H9 (cell line): Measurements from ENCODE around the gene SH3RF3. TPM values are rescaled to one million over a fixed set of nuclear protein-coding genes. Genes with fewer than 3 reads are reported as not detected.

Experiments
- DNase-seq: peaks from one replicate; pipeline ENCODE4 v3.0.0-alpha.2; 2017
- H2AFZ ChIP-seq: one replicate; pipeline ENCODE4 v1.6.1; 2013; ENCODE audit warnings: mild to moderate bottlenecking, low read length, control low read depth, moderate library complexity
- H2AK5ac ChIP-seq: 2 replicates; pipeline ENCODE4 v1.6.1; 2013; ENCODE audit warnings: low read length, control low read depth, mixed read lengths; ENCODE audit not compliant: insufficient read length
- H2BK120ac ChIP-seq: one replicate; pipeline ENCODE4 v1.6.1; 2013; ENCODE audit warnings: low read depth, mild to moderate bottlenecking, low read length, control low read depth, inconsistent platforms; ENCODE audit not compliant: poor library complexity, severe bottlenecking
- H2BK12ac ChIP-seq: 2 replicates; pipeline ENCODE4 v1.6.1; 2013; ENCODE audit warnings: low read length, control low read depth, mixed read lengths, low read depth; ENCODE audit not compliant: insufficient read length
- H2BK15ac ChIP-seq: 2 replicates; pipeline ENCODE4 v1.6.1; 2013; ENCODE audit warnings: low read depth, low read length, control low read depth
- H2BK20ac ChIP-seq: one replicate; pipeline ENCODE4 v1.6.1; 2013; ENCODE audit warnings: low read depth, mild to moderate bottlenecking, low read length, control low read depth, inconsistent platforms; ENCODE audit not compliant: poor library complexity, severe bottlenecking
- H2BK5ac ChIP-seq: 2 replicates; pipeline ENCODE4 v1.6.1; 2013; ENCODE audit warnings: low read length, control low read depth, mixed read lengths; ENCODE audit not compliant: insufficient read length
- H3K14ac ChIP-seq: 2 replicates; pipeline ENCODE4 v1.6.1; 2013; ENCODE audit warnings: low read length, control low read depth; ENCODE audit not compliant: insufficient read depth
- H3K18ac ChIP-seq: 2 replicates; pipeline ENCODE4 v1.6.1; 2013; ENCODE audit warnings: low read depth, mild to moderate bottlenecking, mixed read lengths, low read length, control low read depth; ENCODE audit not compliant: insufficient read length
- H3K23ac ChIP-seq: 2 replicates; pipeline ENCODE4 v1.6.1; 2013; ENCODE audit warnings: low read length, control low read depth, mixed read lengths, low read depth; ENCODE audit not compliant: insufficient read length
- H3K23me2 ChIP-seq: 2 replicates; pipeline ENCODE4 v1.6.1; 2013; ENCODE audit warnings: low read depth, mild to moderate bottlenecking, mixed read lengths, low read length, control low read depth; ENCODE audit not compliant: insufficient read length, poor library complexity, severe bottlenecking
- H3K27ac ChIP-seq: 2 replicates; pipeline ENCODE4 v1.5.1; 2013; ENCODE audit warnings: low read length, control low read depth, mixed read lengths, low read depth; ENCODE audit not compliant: insufficient read length
- H3K27me3 ChIP-seq: 2 replicates; pipeline ENCODE4 v1.6.1; 2013; ENCODE audit warnings: low read length, control low read depth, inconsistent platforms; ENCODE audit not compliant: insufficient read depth
- H3K4ac ChIP-seq: 2 replicates; pipeline ENCODE4 v1.6.1; 2013; ENCODE audit warnings: low read depth, mild to moderate bottlenecking, control low read depth, inconsistent platforms, low read length, moderate library complexity
- H3K4me1 ChIP-seq: 2 replicates; pipeline ENCODE4 v1.6.1; 2013; ENCODE audit warnings: low read length, control low read depth, inconsistent platforms; ENCODE audit not compliant: insufficient read depth
- H3K4me2 ChIP-seq: 2 replicates; pipeline ENCODE4 v1.6.1; 2013; ENCODE audit warnings: low read length, control low read depth, mixed read lengths; ENCODE audit not compliant: insufficient read length, insufficient read depth
- H3K56ac ChIP-seq: 2 replicates; pipeline ENCODE4 v1.6.1; 2013; ENCODE audit warnings: low read depth, mild to moderate bottlenecking, mixed read lengths, low read length, control low read depth; ENCODE audit not compliant: insufficient read length
- H3K79me1 ChIP-seq: 2 replicates; pipeline ENCODE4 v1.6.1; 2013; ENCODE audit warnings: low read depth, mild to moderate bottlenecking, moderate library complexity, low read length, control low read depth, inconsistent platforms; ENCODE audit not compliant: insufficient read depth, poor library complexity, severe bottlenecking
- H3K79me2 ChIP-seq: 2 replicates; pipeline ENCODE4 v1.6.1; 2013; ENCODE audit warnings: low read length, control low read depth, inconsistent platforms; ENCODE audit not compliant: insufficient read depth
- H3K9ac ChIP-seq: 2 replicates; pipeline ENCODE4 v1.6.1; 2013; ENCODE audit warnings: low read length, control low read depth, mixed read lengths; ENCODE audit not compliant: insufficient read length; ENCODE audit errors: extremely low read depth
- H3K9me3 ChIP-seq: one replicate; pipeline ENCODE4 v1.6.1; 2013; ENCODE audit warnings: low read depth, low read length, inconsistent platforms; ENCODE audit not compliant: control insufficient read depth
- H3T11ph ChIP-seq: one replicate; pipeline ENCODE4 v1.6.1; 2013; ENCODE audit warnings: mild to moderate bottlenecking, low read length, control low read depth, inconsistent platforms
- H4K20me1 ChIP-seq: one replicate; pipeline ENCODE4 v1.6.1; 2013; ENCODE audit not compliant: control insufficient read depth, insufficient read length, insufficient read depth
- H4K5ac ChIP-seq: 2 replicates; pipeline ENCODE4 v1.6.1; 2013; ENCODE audit warnings: low read depth, mild to moderate bottlenecking, mixed read lengths, low read length, control low read depth; ENCODE audit not compliant: insufficient read length
- H4K8ac ChIP-seq: replicated peaks from 2 replicates; pipeline ENCODE4 v1.6.1; 2013; ENCODE audit warnings: low read length, control low read depth, mixed read lengths, low read depth; ENCODE audit not compliant: insufficient read length
- H4K91ac ChIP-seq: 2 replicates; pipeline ENCODE4 v1.6.1; 2013; ENCODE audit warnings: low read depth, mild to moderate bottlenecking, moderate library complexity, mixed read lengths, low read length, control low read depth; ENCODE audit not compliant: insufficient read length
- H3K27ac Mint-ChIP-seq, 3 experiments: 2 replicates in 2 of 3; 3 replicates in 1 of 3; pipeline ENCODE4 v1.8.0; 2020 to 2021; ENCODE audit warnings: mixed read lengths in 3 of 3, mild to moderate bottlenecking in 1 of 3, moderate library complexity in 1 of 3
- H3K27me3 Mint-ChIP-seq: 2 replicates; pipeline ENCODE4 v1.8.0; 2021; ENCODE audit warnings: low read depth, mild to moderate bottlenecking, moderate library complexity, mixed read lengths
- H3K36me3 Mint-ChIP-seq, 3 experiments: 2 replicates in 2 of 3; 3 replicates in 1 of 3; pipeline ENCODE4 v1.8.0; 2020 to 2021; ENCODE audit warnings: low read depth in 3 of 3, mixed read lengths in 3 of 3; ENCODE audit not compliant: insufficient read depth in 1 of 3
- H3K4me1 Mint-ChIP-seq, 2 experiments: 2 replicates each; pipeline ENCODE4 v1.8.0; 2020; ENCODE audit warnings: mixed read lengths in 2 of 2
- H3K4me3 Mint-ChIP-seq, 2 experiments: 2 replicates in 1 of 2; 3 replicates in 1 of 2; pipeline ENCODE4 v1.8.0; 2020 to 2021; ENCODE audit warnings: mild to moderate bottlenecking in 2 of 2, mixed read lengths in 2 of 2, moderate library complexity in 1 of 2
- H3K9me3 Mint-ChIP-seq, 2 experiments: 2 replicates in 1 of 2; 3 replicates in 1 of 2; pipeline ENCODE4 v1.8.0; 2020; ENCODE audit warnings: mild to moderate bottlenecking in 2 of 2, mixed read lengths in 2 of 2, moderate library complexity in 1 of 2
- CTCF ChIP-seq: fragments of 200-600 bp; sonication (generic); conservative IDR thresholded peaks from 3 replicates; pipeline ENCODE4 v1.8.0; 2021; ENCODE audit warnings: antibody characterized with exemption, mild to moderate bottlenecking
- WGBS: extraction: QIAGEN DNeasy Blood & Tissue Kit; methylation state at CpG from one replicate; pipeline ENCODE4 v1.1.7; 2013; ENCODE audit warnings: missing lambda C conversion rate, low lambda C conversion rate, mixed read lengths; ENCODE audit not compliant: insufficient read length; ENCODE audit errors: extremely low coverage; 5-methylcytosine and 5-hydroxymethylcytosine counted together
- total RNA-seq: library from RNA; stranded (reverse); gene quantifications from 2 replicates; pipeline ENCODE4 v1.2.1, GENCODE V29; 2021

The SH3RF3 gene
- total RNA-seq, 1 experiment from 2014 or later = 0.46 TPM

- H3K18ac ChIP-seq = no peak overlapping the region
- H3K79me2 ChIP-seq = no peaks in the 10 kb centered on the region
- H3K4me2 ChIP-seq = no peak overlapping the region
- H3K79me1 ChIP-seq = no peaks in the 10 kb centered on the region
- no peak overlapping the region for H4K8ac ChIP-seq
- no peak overlapping the region for H3K56ac ChIP-seq
- no peak overlapping the region for H2BK20ac ChIP-seq
- H3K23ac ChIP-seq = no peak overlapping the region
- H4K20me1 ChIP-seq = no peaks in the 10 kb centered on the region
- no peak for DNase-seq
- no peaks in the 10 kb centered on the region for H3K27me3 ChIP-seq
- H2BK5ac ChIP-seq = no peak overlapping the region
- no peak overlapping the region for H2AK5ac ChIP-seq
- H3K27me3 Mint-ChIP-seq = no peaks in the 10 kb centered on the region
- 100% methylated on average over 1 of the region's 8 CpGs for WGBS
- H4K91ac ChIP-seq = no peak overlapping the region
- H3K27ac ChIP-seq = no peak overlapping the region
- H3T11ph ChIP-seq = no peak overlapping the region
- no peak overlapping the region for H3K4me3 Mint-ChIP-seq
- no peaks in the 10 kb centered on the region for H3K4me1 ChIP-seq
- H2BK120ac ChIP-seq = no peak overlapping the region
- no peak overlapping the region for H3K27ac Mint-ChIP-seq
- TF ChIP-seq CTCF = no peak
- no peaks in the 10 kb centered on the region for H3K36me3 Mint-ChIP-seq
- H3K4me1 Mint-ChIP-seq = no peaks in the 10 kb centered on the region
- no peaks in the 10 kb centered on the region for H3K23me2 ChIP-seq
- H3K9ac ChIP-seq = no peak overlapping the region
- no peak overlapping the region for H3K14ac ChIP-seq
- H2BK12ac ChIP-seq = no peak overlapping the region
- no peaks in the 10 kb centered on the region for H3K9me3 Mint-ChIP-seq
- no peak overlapping the region for H2BK15ac ChIP-seq
- H4K5ac ChIP-seq = no peak overlapping the region
- H2AFZ ChIP-seq = no peak overlapping the region
- H3K9me3 ChIP-seq = no peaks in the 10 kb centered on the region
- no peak overlapping the region for H3K4ac ChIP-seq
These were observed 327.8 kb downstream of the SH3RF3 start for GRCh38 chr2:109456776-109457175.
